ENCODE results near the gene AFF3.

Gene AFF3

DNA sequence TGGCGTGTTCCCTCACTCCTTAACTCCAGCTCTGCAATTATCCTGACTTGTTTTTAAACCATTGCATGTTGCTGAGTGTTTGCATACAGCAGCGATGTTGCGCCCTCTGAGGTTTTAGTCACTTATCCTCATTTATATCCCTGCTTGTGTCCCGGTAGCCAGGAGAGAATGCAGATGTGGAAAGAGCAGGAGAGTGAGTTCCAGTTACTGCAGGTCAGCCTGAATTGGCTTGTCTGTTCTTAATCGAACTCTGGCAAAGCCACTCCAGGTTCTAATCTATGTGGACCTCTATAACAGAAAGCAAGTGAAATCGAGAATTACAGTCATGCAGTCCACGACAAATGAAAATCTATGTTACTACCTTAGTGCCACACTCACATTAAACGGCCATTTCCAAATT is 357.4 kb downstream of the AFF3 start:
- TF ChIP-seq, protein P1, sequence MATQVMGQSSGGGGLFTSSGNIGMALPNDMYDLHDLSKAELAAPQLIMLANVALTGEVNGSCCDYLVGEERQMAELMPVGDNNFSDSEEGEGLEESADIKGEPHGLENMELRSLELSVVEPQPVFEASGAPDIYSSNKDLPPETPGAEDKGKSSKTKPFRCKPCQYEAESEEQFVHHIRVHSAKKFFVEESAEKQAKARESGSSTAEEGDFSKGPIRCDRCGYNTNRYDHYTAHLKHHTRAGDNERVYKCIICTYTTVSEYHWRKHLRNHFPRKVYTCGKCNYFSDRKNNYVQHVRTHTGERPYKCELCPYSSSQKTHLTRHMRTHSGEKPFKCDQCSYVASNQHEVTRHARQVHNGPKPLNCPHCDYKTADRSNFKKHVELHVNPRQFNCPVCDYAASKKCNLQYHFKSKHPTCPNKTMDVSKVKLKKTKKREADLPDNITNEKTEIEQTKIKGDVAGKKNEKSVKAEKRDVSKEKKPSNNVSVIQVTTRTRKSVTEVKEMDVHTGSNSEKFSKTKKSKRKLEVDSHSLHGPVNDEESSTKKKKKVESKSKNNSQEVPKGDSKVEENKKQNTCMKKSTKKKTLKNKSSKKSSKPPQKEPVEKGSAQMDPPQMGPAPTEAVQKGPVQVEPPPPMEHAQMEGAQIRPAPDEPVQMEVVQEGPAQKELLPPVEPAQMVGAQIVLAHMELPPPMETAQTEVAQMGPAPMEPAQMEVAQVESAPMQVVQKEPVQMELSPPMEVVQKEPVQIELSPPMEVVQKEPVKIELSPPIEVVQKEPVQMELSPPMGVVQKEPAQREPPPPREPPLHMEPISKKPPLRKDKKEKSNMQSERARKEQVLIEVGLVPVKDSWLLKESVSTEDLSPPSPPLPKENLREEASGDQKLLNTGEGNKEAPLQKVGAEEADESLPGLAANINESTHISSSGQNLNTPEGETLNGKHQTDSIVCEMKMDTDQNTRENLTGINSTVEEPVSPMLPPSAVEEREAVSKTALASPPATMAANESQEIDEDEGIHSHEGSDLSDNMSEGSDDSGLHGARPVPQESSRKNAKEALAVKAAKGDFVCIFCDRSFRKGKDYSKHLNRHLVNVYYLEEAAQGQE (IDR thresholded peaks at IDR 0.05; ENCODE audit: low read depth): no peak
- TF ChIP-seq TCF12 (IDR thresholded peaks at IDR 0.05; ENCODE audit: low read depth) (no peak), USF1 (IDR thresholded peaks at IDR 0.05) (no peak), CREB1 (IDR thresholded peaks at IDR 0.05; ENCODE audit: low read depth) (no peak), TAF1 (IDR thresholded peaks at IDR 0.05; ENCODE audit: low read depth) (no peak)

GRCh38 chr2:99784282-99784681 is 358.1 kb downstream of the AFF3 start:
- no peak for TF ChIP-seq TEAD4 (IDR thresholded peaks at IDR 0.05)
- TF ChIP-seq EGR1 (IDR thresholded peaks at IDR 0.05): no peak
- TF ChIP-seq MAX (IDR thresholded peaks at IDR 0.05): no peak
- no peak for TF ChIP-seq CREB1 (IDR thresholded peaks at IDR 0.05; ENCODE audit: low read depth)
- TF ChIP-seq USF1 (IDR thresholded peaks at IDR 0.05): no peak
- no peak for TF ChIP-seq RAD21 (IDR thresholded peaks at IDR 0.05; ENCODE audit: low read depth)
- TF ChIP-seq TAF1 (IDR thresholded peaks at IDR 0.05; ENCODE audit: low read depth): no peak
- TF ChIP-seq, protein P1 (IDR thresholded peaks at IDR 0.05; ENCODE audit: low read depth): no peak
- TF ChIP-seq TCF12 (IDR thresholded peaks at IDR 0.05; ENCODE audit: low read depth): no peak
- TF ChIP-seq CEBPB (IDR thresholded peaks at IDR 0.05): no peak
- TF ChIP-seq ZBTB7A (IDR thresholded peaks at IDR 0.05; ENCODE audit: low read depth): no peak
- TF ChIP-seq NFIC (IDR thresholded peaks at IDR 0.05): no peak
- no peak for TF ChIP-seq FOXM1 (IDR thresholded peaks at IDR 0.05; ENCODE audit: borderline replicate concordance, low read depth)
- no peak for TF ChIP-seq YY1 (IDR thresholded peaks at IDR 0.05; ENCODE audit: low read depth)
- no peak for TF ChIP-seq EP300 (IDR thresholded peaks at IDR 0.05; ENCODE audit: borderline replicate concordance)

DNA sequence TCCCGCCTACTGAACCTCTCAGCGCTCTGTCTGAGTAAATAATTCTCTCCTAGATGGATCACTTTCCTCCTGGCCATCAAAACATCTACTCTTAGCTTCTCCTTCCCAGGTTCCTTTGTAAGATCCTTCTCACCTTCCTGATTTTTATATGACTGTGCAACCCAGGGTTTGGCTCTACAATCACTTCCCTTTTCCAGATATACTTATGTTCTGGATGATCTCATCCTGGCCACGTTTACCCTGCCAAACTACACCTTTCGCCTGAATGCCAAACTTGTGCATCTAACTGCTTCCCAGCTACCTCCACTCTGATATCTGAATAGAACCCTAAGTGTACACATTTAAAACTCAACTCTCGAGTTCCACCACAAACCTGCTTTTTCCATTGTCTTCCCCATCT is 362.1 kb downstream of the AFF3 start:
- TF ChIP-seq CREB1 (IDR thresholded peaks at IDR 0.05; ENCODE audit: low read depth) (no peak), MAX (IDR thresholded peaks at IDR 0.05) (no peak), USF1 (IDR thresholded peaks at IDR 0.05) (no peak), TAF1 (IDR thresholded peaks at IDR 0.05; ENCODE audit: low read depth) (no peak), ZBTB7A (IDR thresholded peaks at IDR 0.05; ENCODE audit: low read depth) (no peak), RAD21 (IDR thresholded peaks at IDR 0.05; ENCODE audit: low read depth) (no peak), YY1 (IDR thresholded peaks at IDR 0.05; ENCODE audit: low read depth) (no peak), EGR1 (IDR thresholded peaks at IDR 0.05) (no peak), TEAD4 (IDR thresholded peaks at IDR 0.05) (no peak), NFIC (IDR thresholded peaks at IDR 0.05) (no peak), FOXM1 (IDR thresholded peaks at IDR 0.05; ENCODE audit: borderline replicate concordance, low read depth) (no peak)
- TF ChIP-seq, protein P1 (IDR thresholded peaks at IDR 0.05; ENCODE audit: low read depth): no peak

DNA sequence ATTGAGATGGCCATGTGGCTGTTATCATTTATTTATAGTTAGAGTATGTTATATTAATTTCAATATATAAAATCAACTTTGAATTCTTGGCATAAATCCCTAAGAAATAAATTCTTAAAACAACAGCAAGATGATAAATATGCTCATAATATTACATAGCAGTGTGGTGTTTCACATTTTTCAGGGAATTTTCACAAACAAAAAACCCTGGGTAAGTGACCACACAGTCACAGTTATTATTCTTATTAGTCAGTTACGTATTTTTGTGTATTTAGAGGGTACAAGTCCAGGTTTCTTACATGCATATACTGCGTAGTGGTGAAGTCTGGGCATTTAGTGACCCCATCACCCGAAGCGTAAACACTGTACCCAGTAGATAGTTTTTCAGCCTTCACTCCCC is 363.1 kb downstream of the AFF3 start:
- TF ChIP-seq FOXM1 (IDR thresholded peaks at IDR 0.05; ENCODE audit: borderline replicate concordance, low read depth): no peak
- no peak for TF ChIP-seq NFIC (IDR thresholded peaks at IDR 0.05)
- no peak for TF ChIP-seq CREB1 (IDR thresholded peaks at IDR 0.05; ENCODE audit: low read depth)
- TF ChIP-seq CEBPB (IDR thresholded peaks at IDR 0.05): no peak
- no peak for TF ChIP-seq TAF1 (IDR thresholded peaks at IDR 0.05; ENCODE audit: low read depth)
- TF ChIP-seq EGR1 (IDR thresholded peaks at IDR 0.05): no peak
- no peak for TF ChIP-seq RAD21 (IDR thresholded peaks at IDR 0.05; ENCODE audit: low read depth)
- TF ChIP-seq EP300 (IDR thresholded peaks at IDR 0.05; ENCODE audit: borderline replicate concordance): no peak
- TF ChIP-seq USF1 (IDR thresholded peaks at IDR 0.05): no peak
- TF ChIP-seq YY1 (IDR thresholded peaks at IDR 0.05; ENCODE audit: low read depth): no peak
- no peak for TF ChIP-seq ZBTB7A (IDR thresholded peaks at IDR 0.05; ENCODE audit: low read depth)

All from Ishikawa (cell line).